ENCODE data around the gene SNN. TPM values are rescaled to one million over a fixed set of nuclear protein-coding genes. Genes with fewer than 3 reads are reported as not detected.

Gene SNN
- total and polyA plus RNA-seq, 2 donors (not counting 1 experiment from before 2014, with no cell fraction given), result 55.4 to 63.3 TPM

- peaks cover 47 to 66% of the 10 kb centered on the region in 2 donors for H3K4me1 ChIP-seq (ENCODE audit: control insufficient read depth in 2 of 2, insufficient read depth in 2 of 2, low read length in 2 of 2)
- H2AFZ ChIP-seq (ENCODE audit: insufficient read depth, low read depth, low read length, poor library complexity, severe bottlenecking), result no peak overlapping the region
- H3K36me3 ChIP-seq (replicated peaks in 1 of 2; ENCODE audit: control extremely low read depth in 1 of 2, control insufficient read depth in 1 of 2, extremely low read depth in 1 of 2, insufficient read depth in 2 of 2, low read length in 1 of 2), result peaks cover 0 to 6% of the 10 kb centered on the region in 2 experiments
- peaks cover 42% of the 10 kb centered on the region for H3K79me2 ChIP-seq (ENCODE audit: control insufficient read depth, insufficient read depth, low read length)
- intact Hi-C loops (cut with micrococcal nuclease), result loop anchor here (5.0 kb wide), 1 partner anchor 130 kb away; the partner anchor contains the start of gene ZC3H7A
- H3K9me3 ChIP-seq (ENCODE audit: control extremely low read depth in 1 of 3, control insufficient read depth in 2 of 3, insufficient read depth in 1 of 3, low read length in 2 of 3), result no peaks in the 10 kb centered on the region
- WGBS (ENCODE audit: insufficient coverage), result 97% methylated on average over 8 of the region's 11 CpGs
- H3K4me2 ChIP-seq (replicated peaks; ENCODE audit: low read depth, low read length, poor library complexity, severe bottlenecking), result peak overlapping the region; percentile 93
- no peaks in the 10 kb centered on the region for H3K9me3 Mint-ChIP-seq (ENCODE audit: insufficient read depth)
- POLR2A ChIA-PET, result interaction anchor here (3.6 kb wide), 1 partner anchor 22 kb away, joined by 19 read pairs; no protein-coding TSS in a partner anchor
- H3K27ac ChIP-seq (ENCODE audit: low read length in 2 of 2), result peak overlapping the region in 1 of 2 donors; percentile 62
- TF ChIP-seq CTCF (IDR thresholded peaks at IDR 0.05) (no peak), EZH2 (IDR thresholded peaks at IDR 0.05; ENCODE audit: borderline replicate concordance, insufficient read depth, low read depth, low read length, poor library complexity, severe bottlenecking) (no peak)
- peaks cover 64% of the 10 kb centered on the region for H3K4me1 Mint-ChIP-seq
- CTCF ChIA-PET, result interaction anchor here (0.7 to 1.7 kb wide), 2 partner anchors 10 to 25 kb away, joined by 3 to 5 read pairs; no protein-coding TSS in a partner anchor
- ATAC-seq (ENCODE audit: low read depth) (no peak), DNase-seq (no peak)
- peaks cover 33% of the 10 kb centered on the region for H4K20me1 ChIP-seq (ENCODE audit: control insufficient read depth, insufficient read depth, low read length, poor library complexity, severe bottlenecking)
- peak overlapping the region; percentile 62 for H3K9ac ChIP-seq (ENCODE audit: low read length)
- H3K27me3 ChIP-seq (replicated peaks in 1 of 4; ENCODE audit: control extremely low read depth in 1 of 4, control insufficient read depth in 3 of 4, insufficient read depth in 4 of 4, low read length in 3 of 4), result no peaks in the 10 kb centered on the region
- no peaks in the 10 kb centered on the region for H3K27me3 Mint-ChIP-seq
- peak overlapping the region in 1 of 5 experiments; percentile 62 for H3K4me3 ChIP-seq (ENCODE audit: control extremely low read depth in 1 of 5, extremely low read depth in 1 of 5, insufficient read depth in 1 of 5, low read depth in 2 of 5, low read length in 4 of 5)
- peak overlapping the region; percentile 55 for H3K27ac Mint-ChIP-seq
- peak overlapping the region; percentile 57 for H3K4me3 Mint-ChIP-seq
Observed at GRCh38 chr16:11667221-11667823, 933 bp upstream of the SNN start.

Data from B cell (primary cell).